Suppressor macrophage treated with lipopolysaccharide for 1 hour (primary cell): ENCODE measurements around the gene PADI2.

Experiments used
- DNase-seq, 3 donors: peaks; one replicate each; pipeline ENCODE4 v3.0.0-alpha.2; 2020 to 2022

The PADI2 gene

DNA sequence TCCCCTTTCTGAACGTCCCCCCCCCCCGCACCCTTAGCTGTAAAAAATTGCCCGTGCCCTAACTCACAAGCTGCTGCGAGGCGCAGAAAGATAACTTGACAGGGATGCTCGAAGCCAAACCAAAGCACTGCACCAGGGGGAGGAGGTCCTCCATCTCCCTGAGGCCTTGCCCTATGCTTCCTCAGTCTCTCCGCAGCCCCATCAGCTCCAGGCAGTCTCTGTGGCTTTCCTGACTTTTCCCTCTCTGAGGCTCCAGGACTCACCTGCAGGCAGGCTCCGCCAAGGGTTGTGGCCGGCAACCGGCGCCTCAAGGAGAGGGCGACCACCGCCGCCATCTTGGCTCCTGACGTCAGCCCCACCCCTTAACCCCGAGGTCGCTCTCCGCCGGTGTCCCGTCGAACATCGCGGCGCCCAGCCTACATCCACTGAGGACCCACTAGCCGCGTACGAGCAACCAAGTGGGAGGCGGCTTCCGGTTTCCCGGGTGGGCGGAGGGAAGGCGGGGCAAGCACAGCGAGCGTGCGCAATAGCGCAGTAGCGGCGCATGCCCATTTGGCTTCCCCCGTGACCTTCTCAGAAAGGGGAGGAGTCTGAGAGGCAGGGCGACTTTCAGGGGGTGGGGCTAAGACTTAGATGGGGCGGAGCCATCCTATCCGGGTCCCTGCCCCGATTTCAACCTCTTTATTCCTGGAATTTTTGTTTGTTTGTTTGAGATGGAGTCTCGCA lies 65.4 kb downstream of the PADI2 start, which contains the start of gene SDHB:
Gene SDHB, minus strand, starts transcription at position 348 of the 726 bp plus-strand sequence. Its CDS starts 13 bp downstream, at position 335.
- peak; percentile 99 to 100 (median 100) for DNase-seq

DNA sequence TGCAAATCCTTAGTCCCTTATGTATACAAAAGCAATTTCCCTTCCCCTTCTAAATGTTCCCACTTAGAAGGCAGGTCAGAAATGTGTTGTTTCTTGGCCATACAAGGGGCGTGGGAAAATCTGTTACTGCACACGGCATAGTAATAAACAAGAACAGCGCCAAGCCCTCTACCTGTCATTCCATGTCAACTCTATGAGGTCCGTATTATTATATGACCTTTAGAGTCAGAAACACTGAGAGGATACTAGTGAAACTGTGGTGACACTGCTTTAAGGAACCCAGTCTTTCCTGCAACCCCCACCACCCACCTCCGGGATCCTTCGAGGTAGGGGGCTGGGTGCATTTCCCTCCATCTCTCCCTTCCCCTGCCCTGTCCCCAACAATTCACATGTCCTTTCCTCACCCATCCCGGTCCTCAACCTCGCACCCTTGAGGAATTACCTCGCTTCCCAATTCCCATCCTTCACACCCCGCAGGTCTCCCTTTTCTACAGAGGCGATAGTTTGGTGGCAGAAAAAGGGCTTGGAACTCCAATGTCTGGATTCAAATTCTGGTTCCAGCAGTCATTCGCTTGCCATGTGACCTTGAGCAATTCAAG lies 66.1 kb downstream of the PADI2 start:
- DNase-seq = peak in 2 of 3 donors; percentile 16 to 23

DNA sequence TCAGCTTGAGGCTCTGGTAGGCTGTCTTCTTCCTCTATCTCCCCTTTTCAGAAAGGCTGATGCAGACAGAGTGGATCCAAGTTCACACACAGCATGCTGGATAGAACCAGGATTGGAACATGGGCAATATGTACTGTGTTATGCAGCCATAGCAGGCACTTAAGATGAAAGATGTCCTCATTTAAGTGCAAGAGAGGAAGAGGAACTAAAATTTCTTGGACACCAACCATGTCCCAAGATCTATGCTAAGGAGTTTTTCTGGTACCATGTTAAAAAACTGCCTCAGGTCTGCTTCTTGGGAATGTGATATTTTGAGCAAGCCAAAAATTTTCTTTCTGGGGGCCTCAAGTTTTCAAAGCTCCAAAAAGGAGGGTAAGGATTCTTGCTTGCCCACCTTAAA lies 66.6 kb downstream of the PADI2 start:
- DNase-seq = peak; percentile 12 to 47 (median 20)

DNA sequence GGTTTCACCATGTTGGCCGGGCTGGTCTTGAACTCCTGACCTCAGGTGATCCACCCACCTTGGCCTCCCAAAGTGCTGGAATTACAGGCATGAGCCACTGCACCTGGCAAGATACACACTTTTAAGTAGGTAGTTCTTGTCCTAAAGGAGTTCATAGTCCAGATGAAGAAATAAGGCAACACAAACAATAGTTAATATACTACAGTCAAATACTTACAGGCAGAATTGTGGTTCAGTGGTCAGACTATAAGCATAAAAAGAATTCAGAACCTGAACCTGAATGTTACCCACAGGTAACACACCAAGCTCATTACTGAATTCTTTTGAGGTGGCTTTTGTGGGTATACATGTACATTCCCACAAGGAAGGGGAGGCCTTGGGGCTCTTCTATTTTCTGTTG lies 67.2 kb downstream of the PADI2 start:
- no peak for DNase-seq

DNA sequence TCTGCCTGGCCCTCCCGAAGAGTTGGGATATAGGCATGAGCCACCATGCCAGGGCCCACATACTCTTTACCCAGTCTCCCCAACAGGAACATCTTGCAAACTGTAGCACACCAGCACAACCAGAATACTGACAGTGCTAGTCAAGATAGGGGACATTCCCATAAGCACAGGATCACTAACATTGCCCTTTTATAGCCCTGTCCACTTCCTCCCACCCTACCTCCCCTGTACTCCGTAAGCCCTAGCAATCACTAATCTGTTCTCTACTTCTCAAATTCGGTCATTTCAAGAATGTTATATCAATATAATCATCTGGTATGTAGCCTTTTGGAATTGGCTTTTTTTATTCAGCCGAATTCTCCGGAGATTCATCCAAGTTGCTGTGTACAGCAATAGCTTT lies 71.3 kb downstream of the PADI2 start:
- DNase-seq = no peak

DNA sequence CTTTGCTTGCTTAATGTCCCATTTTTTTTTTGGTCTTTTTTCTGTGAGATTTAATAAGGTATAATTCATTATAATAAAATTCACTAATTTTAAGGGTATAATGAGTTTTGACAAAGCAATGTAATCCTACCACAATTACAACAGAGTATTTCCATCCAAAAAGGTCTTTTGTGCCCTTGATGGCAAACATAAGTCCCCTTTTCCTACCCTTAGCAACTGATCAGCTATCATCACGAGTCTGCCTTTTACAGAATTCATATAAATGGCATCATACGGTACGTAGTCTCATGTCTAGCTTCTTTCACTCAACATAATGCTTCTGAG lies 73.0 kb downstream of the PADI2 start:
- no peak for DNase-seq

DNA sequence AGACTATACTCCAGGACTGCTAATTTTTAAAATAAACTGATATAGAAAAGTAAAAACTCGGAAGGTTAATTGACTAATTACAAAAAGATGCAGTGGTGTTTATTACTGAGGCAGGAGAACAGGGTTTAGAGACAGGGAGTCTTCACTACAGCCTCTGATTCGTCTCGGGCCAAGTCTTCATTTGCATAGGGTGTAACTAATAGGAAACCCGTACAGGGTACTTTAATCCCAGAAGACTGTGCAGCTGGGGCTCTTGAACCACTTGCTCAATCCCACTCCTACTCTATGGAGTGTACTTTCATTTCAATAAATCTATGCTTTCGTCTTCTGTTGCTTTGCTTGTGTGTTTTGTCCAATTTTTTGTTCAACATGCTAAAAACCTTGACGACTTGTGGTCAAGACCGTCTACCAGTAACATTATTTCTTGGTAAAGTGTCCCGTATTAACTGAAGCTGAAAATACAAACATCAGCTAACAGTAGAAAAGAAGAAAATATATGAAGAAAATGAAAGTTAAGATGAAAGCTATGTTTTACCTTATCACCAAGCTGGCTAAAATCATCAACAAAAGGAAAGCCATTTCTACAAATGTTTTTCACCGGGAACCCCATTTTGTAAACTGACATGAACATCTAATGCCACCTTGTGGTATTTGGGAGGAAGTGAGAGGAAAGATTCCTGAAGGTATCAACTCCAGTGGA lies 73.5 kb downstream of the PADI2 start:
- peak; percentile 53 to 77 (median 75) for DNase-seq

DNA sequence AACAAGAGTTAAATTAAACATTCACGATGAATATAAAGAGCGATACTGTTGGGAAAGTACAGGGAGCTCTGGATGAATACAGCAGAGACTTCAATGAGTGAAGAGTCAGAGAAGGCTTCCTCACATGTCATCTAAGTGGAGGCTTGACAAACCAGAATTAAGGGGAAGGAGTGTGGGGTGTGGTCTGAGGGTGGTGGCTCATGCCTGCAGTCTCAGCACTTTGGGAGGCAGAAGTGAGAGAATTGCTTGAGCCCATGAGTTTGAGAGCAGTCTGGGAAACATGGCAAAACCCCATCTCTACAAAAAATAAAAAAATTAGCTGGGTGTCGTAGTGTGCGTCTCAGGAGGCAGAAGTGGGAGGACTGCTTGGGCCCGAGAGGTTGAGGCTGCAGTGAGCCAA lies 74.1 kb downstream of the PADI2 start:
- DNase-seq = peak; percentile 90 to 95 (median 93)

DNA sequence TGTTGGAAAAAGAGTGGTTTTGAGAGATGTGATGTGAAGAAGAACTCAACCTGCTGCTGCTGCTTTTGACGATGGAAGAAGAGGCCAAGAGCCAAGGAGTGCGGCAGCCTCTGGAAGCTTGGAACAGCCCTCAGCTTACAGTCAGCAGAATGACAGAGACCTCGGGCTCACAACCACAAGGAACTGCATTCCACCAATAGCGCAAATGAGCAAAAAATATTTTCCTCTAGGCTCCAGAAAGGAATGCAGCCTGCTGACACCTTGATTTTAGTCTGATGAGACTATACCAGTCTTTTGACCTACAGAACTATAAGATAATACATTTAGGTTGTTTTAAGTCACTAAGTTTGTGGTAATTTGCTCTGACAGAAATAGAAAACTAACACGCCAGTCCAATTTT lies 75.6 kb downstream of the PADI2 start:
- DNase-seq = no peak

DNA sequence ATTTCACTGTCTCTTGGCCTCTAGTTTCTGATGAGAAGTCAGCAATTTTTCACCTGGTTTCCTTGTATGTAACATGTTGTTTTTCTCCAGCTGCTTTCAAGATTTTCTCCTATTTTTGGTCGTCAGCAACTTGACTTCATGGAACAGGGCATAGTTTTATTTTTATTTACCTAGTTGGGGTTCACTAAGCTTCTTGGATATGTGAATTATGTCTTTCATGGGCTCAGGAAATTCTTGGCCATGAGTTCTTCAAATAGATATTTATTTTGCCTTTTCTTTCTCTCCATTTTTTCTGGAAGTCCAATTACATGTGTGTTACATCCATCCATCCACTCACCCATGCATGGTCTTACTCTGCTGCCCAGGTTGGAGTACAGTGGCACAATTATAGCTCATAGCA lies 79.1 kb downstream of the PADI2 start:
- no peak for DNase-seq

DNA sequence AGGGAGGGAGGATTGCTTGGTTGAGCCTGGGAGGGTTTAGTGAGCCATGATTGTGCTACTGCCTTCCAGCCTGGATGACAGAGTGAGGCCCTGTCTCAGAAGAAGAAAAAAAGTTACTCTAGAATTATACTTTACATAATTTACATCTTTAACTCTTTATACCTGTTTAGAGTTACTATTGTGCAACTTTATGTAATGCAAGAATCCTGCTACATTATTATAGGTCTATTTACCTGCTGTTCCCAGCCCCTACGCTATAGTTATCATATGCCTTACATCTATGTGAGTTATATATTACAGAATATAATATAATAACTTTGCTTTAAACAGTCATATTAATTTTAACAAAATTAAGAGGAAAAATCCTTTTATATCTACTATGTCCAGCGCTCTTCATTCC lies 79.7 kb downstream of the PADI2 start:
- DNase-seq = no peak

DNA sequence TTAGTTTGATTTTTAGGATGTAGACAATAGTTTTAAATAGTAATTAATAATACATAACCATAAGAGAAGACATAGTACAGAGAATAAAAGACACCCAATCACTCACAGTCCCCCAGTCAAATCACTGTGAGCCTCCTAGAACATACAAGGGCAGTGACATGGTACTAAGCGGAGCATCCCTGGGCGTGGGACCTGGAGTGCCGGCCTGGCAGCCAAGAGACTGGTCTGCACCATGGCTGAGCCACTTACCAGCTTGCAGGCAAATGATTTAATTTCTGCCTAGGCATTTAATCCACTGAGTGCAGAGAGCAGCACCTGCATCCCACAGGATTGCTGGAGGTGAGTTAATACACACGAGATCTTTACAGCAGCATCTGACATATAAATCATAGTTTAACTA lies 85.8 kb downstream of the PADI2 start:
- no peak for DNase-seq

DNA sequence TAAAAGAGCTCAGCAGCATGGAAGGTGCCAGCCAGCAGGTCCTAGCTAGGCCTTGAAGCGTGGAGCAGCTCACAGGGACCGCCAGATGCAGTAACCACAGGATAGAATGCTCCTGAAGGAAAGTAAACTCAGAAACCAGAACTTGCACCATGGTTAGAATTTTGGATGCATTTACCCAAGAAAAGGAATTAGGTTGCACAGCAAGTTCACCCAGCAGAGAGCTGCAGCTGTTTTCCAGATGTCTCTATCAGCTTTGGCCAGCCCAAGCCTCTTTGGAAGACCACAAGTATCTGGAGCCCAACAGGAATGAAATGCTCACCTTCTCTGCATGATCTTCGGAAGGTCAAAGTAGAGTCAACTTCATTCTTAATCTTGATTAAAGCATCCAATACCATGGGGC lies 86.5 kb downstream of the PADI2 start:
- no peak for DNase-seq

DNA sequence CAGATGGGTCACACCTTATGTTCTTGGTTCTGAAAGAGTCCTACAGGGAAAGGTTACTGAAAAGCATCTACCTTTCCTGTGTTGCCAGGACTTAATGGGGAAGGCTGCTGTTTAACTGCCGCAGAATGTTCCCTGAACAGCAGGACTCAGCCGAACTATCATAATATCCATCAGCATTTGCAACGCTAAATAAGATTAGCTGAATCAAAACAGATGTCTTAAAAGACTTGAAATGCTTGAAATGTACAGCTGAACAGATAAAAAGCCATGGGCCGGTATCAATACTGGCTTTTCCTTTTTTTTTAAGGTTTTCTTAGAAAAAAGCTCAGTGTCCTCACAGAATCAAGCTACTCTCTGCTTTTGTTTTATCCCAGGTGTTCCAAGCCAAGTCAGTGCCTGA lies 87.8 kb downstream of the PADI2 start:
- no peak for DNase-seq

DNA sequence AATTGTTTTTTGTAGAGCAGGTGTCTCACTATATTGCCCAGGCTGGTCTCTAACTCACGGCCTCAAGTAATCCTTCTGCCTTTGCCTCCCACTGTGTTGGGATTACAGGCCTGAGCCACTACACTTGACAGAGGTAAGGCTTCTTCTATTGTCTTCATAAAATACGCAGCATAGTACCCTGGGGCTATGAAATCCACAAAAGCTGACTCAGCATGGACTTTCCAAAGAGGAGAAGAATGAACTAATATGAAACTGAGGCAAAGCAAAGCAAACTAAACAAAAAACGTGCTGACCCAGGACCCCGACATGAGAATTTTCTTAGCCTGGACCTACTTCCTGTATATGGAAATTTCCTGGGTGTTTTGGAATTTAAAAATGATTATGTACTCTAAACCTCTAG lies 89.0 kb downstream of the PADI2 start:
- peak; percentile 52 to 54 (median 53) for DNase-seq

DNA sequence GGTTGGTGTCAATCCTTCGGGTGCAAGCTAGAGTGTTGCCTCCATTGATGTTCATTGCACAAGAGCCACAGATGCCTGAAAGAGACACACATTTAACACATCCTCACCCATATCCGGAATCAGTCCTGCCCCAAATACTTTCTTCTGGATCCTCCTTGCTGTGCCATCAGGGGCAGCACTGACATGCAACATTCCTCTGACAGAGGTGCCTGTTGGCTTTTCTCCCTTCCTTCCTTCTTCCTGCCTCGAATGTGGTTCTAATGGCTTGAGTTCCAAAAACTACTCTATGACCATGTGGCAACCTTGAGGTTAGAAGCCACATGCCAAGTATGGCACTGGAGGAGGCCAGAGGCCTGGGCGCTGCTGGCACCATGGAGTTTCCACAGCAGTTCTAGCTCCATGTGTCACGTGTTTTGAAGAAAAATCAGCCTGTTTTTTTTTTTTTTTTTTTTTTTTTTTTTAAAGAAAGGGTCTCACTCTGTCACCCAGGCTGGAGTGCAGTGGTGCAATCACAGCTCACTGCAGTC lies 90.5 kb downstream of the PADI2 start:
- no peak for DNase-seq

DNA sequence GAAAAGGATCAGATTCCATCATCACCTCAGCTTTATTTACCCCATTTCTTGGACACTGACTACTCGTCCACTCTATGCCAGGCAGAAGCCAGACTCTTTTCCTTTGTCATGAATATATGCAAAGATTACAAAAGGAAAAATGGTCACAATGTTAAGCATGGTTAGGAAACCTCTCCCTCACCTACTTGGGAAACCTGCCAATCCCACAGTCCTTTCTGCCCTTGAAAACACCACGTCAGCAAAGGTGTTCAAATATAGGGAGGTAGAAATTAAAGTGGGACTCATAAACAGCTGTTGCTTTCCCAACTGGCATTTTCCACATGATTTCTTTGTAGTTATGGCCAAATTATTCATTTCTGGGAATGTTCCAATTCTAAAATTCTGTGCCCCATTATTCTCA lies 91.4 kb downstream of the PADI2 start:
- no peak for DNase-seq

DNA sequence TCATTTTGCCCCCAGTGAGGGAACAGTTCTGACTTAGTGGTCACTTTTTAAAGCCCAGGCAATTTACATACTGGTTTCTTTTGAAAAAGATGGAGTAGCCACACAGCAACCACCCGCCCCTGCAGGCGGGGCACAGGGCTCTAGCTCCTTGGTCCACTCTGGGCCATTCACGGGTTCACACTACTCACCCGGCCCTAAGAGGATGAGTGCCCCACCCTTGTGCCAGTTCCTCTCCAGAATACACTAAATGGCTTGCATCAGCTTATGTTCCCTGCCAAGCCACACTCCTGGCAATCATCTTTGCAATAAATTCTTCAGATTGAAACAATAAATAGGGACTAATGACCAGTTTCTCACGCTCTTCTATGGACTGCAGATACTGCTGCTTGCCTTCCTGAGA lies 91.8 kb downstream of the PADI2 start:
- DNase-seq = peak in 2 of 3 donors; percentile 32 to 41

DNA sequence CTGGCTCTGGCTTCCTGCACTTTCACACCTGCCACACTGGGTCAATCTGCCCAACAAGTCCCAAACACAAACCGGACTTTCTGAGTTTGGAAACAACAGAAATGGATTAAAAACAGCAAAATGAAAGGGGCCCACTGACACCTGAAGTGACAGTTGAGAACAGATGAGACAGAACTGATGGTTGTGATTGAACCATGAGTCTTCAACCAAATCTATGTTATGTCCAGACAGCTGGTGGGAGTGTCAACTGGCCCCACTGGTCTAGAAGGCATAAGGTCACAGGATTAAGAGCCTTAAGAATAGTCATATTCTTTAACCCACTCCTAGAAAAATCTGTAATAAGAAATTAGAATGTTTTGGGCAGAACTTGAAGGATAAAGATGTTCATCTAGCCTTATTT lies 94.5 kb downstream of the PADI2 start:
- no peak for DNase-seq

DNA sequence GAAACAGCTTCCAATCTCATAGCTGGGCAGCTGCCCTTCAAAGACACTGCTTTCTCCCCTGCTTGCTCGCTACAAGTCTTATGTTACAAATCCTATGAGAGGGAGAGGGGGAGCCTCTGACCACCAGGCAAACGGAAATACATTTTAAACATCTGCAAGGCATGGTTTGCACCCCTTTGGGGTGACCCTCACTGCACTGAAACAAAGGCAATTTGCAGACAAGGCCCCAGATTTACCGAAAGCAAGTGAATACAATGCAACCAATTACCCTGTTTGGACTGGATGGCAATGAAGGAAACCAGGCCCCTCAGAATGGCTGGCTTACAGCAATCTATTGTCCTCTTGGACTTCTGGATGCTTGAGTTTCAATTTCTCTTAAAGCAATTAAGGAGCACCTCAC lies 95.7 kb downstream of the PADI2 start:
- no peak for DNase-seq

DNA sequence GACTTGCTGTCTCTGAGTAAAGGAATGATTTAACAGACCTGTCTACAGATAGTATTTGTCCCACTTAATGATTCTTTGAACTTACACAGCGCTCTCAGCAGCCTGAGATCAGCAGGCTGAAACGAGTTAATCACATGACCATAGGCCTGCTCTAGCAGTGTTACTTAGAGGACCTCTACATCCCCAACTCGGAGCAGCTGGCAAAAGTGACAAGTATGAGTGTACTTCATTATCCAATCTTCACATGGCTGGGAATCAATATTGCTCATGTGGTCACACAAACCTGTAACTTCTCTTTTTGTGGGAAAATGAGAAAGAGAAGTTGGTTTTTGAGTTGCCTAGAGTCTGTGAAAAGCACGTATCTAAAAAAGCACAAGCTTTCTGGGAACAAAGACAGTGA lies 96.1 kb downstream of the PADI2 start:
- peak; percentile 50 to 67 (median 60) for DNase-seq

DNA sequence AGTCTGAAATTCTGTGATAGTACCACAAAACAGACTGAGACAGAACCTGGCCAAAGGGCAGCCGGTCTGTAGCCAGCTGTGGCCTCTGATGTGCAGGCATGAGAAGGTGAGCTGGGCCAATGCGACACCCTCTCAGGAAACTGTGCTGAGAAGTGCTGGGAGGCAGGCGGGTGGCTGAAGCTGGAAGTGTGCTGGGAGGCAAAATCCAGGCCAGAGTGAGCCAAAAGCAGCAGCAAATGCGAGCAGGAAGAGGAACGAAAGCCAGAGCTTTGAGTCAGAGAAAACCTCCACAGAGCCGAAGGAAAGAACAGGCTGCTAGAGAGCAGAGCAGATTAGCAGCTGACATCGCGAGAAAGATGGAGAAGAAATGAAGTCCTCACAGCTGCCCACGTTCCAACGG lies 97.4 kb downstream of the PADI2 start:
- no peak for DNase-seq

DNA sequence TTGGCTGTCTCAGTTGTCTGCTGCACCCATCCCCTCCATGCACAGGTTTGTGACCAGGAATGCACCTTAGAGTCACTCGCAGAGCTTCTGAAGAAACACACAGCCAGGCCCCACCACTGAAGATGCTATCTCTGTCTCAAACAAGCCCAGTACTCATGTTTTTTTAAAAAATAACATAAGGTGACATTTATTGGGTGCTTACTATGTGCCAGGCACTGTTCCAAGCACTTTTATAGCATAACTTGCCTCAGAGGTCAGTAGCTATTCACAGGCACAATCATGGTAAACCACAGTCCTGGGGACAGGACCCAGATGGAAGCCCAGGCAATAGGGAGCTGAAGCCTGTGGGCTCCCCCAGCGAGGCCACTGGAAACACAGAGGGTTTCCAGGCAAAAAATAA lies 98.7 kb downstream of the PADI2 start:
- DNase-seq = no peak

DNA sequence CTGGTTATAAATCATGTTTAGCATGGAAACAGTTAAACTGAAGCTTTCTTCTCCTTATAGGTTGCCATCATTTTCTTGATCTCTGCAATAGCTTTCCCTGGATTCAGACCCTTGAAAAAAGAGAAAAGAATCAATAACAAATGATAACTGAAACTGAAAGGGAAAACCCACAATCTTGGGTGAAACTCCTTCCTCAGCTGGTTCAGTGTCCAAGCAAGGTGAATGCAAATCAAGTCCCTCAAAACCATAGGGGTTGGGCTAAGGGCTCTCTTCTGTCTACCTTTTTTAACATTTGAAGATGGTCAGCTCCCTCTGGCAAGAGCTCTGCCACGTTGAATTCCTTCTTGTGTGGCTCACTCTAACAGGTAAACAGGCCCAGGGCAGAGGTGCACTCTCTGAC lies 100.4 kb downstream of the PADI2 start:
- no peak for DNase-seq
